HCT116 (cell line): Measurements from ENCODE around the gene NRTN. TPM values are rescaled to one million over a fixed set of nuclear protein-coding genes. Genes with fewer than 3 reads are reported as not detected.

Experiments used
- ATAC-seq: fragments of 200-7000 bp; cut with Tn5 transposase; 2 replicates; pipeline ENCODE4 v1.9.1; 2020; ENCODE audit warnings: mild to moderate bottlenecking, moderate library complexity
- BruUV-seq: library from RNA; stranded (reverse); fragments of 400-500 nt; replicated peaks from 2 replicates; lab custom pipeline; 2021; lab: Mats Ljungman, UMichigan
- CTCF ChIA-PET: fragments of 300-600 bp; sonication (Branson Sonifier 250); formaldehyde crosslinking; loops from one replicate; lab custom pipeline; 2021; ENCODE audit warnings: antibody characterized with exemption; lab: Charles Lee
- POLR2A ChIA-PET: fragments of 300-600, 350-600 bp; sonication (Branson Sonifier 250); formaldehyde crosslinking; loops from one replicate; lab custom pipeline; 2021; ENCODE audit warnings: antibody characterized with exemption; lab: Charles Lee
- RAD21 ChIA-PET, 2 experiments: fragments of 300-600 bp; sonication (Branson Sonifier 250); formaldehyde crosslinking; loops; one replicate each; lab custom pipeline; 2023; ENCODE audit warnings: low total read pairs in 2 of 2; ENCODE audit not compliant: uncharacterized antibody in 2 of 2, unreplicated experiment in 2 of 2, low non-redundant PET in 1 of 2; lab: Charles Lee
- DNase-seq: peaks from one replicate; pipeline ENCODE4 v3.0.0-alpha.2; 2010; ENCODE audit warnings: low read depth, low spot score
- H2AFZ ChIP-seq: fragments of 200-600 bp; shearing (Covaris generic), sonication (generic); 2 replicates; pipeline ENCODE4 v1.6.1; 2017; ENCODE audit warnings: low read depth, mixed run types, mixed read lengths, antibody characterized with exemption, low read length; ENCODE audit not compliant: poor library complexity, severe bottlenecking
- H3K27ac ChIP-seq: 2 replicates; pipeline ENCODE4 v1.5.1; 2012; ENCODE audit warnings: low read depth, low read length
- H3K27me3 ChIP-seq: fragments of 200-600 bp; sonication (generic); 2 replicates; pipeline ENCODE4 v1.6.1; 2016; ENCODE audit warnings: mixed run types, low read length, mixed read lengths; ENCODE audit not compliant: insufficient read depth
- H3K36me3 ChIP-seq, 2 experiments: fragments of 200-500 bp in 1 of 2; fragments of 200-600 bp in 1 of 2; sonication (Bioruptor generic) in 1 of 2; sonication (generic) in 1 of 2; 2 replicates each; pipeline versions ENCODE4 v1.5.1 to v1.6.1; 2014 to 2016; ENCODE audit warnings: low read length in 2 of 2, inconsistent platforms in 1 of 2, mixed read lengths in 1 of 2, mixed run types in 1 of 2; ENCODE audit not compliant: insufficient read depth in 2 of 2, control insufficient read depth in 1 of 2
- H3K4me1 ChIP-seq, 2 experiments: fragments of 200-600 bp in 1 of 2; sonication (generic) in 1 of 2; 2 replicates each; pipeline versions ENCODE4 v1.5.1 to v1.6.1; 2012 to 2017; ENCODE audit warnings: low read length in 2 of 2, inconsistent platforms in 1 of 2, mild to moderate bottlenecking in 1 of 2, mixed read lengths in 1 of 2, mixed run types in 1 of 2, moderate library complexity in 1 of 2; ENCODE audit not compliant: insufficient read depth in 2 of 2, control insufficient read depth in 1 of 2
- H3K4me2 ChIP-seq: fragments of 200-600 bp; sonication (generic); 2 replicates; pipeline ENCODE4 v1.6.1; 2017; ENCODE audit warnings: mixed run types, low read length, mixed read lengths
- H3K4me3 ChIP-seq, 2 experiments: fragments of 200-600 bp in 1 of 2; sonication (generic) in 1 of 2; replicated peaks in 1 of 2; 2 replicates each; pipeline ENCODE4 v1.5.1; 2011 to 2016; ENCODE audit warnings: low read length in 2 of 2, control low read depth in 1 of 2, low read depth in 1 of 2, mild to moderate bottlenecking in 1 of 2, mixed read lengths in 1 of 2, mixed run types in 1 of 2
- H3K79me2 ChIP-seq: fragments of 200-600 bp; sonication (generic); 2 replicates; pipeline ENCODE4 v1.6.1; 2017; ENCODE audit warnings: mild to moderate bottlenecking, mixed run types, low read length, moderate library complexity, mixed read lengths; ENCODE audit not compliant: insufficient read depth
- H3K9ac ChIP-seq: fragments of 200-600 bp; sonication (generic); 2 replicates; pipeline ENCODE4 v1.6.1; 2016; ENCODE audit warnings: low read length, mixed read lengths
- H3K9me2 ChIP-seq: fragments of 200-600 bp; sonication (generic), shearing (Covaris generic); 2 replicates; pipeline ENCODE4 v1.6.1; 2017; ENCODE audit warnings: mixed run types, mild to moderate bottlenecking, moderate library complexity; ENCODE audit not compliant: insufficient read depth
- H3K9me3 ChIP-seq, 2 experiments: fragments of 200-500 bp in 1 of 2; fragments of 200-600 bp in 1 of 2; sonication (Bioruptor generic) in 1 of 2; sonication (generic) in 1 of 2; 2 replicates each; pipeline ENCODE4 v1.6.1; 2014 to 2017; ENCODE audit warnings: low read length in 2 of 2, mixed read lengths in 2 of 2, inconsistent platforms in 1 of 2, low read depth in 1 of 2, mild to moderate bottlenecking in 1 of 2, mixed run types in 1 of 2, moderate library complexity in 1 of 2; ENCODE audit not compliant: control insufficient read depth in 1 of 2, insufficient read depth in 1 of 2
- H4K20me1 ChIP-seq: fragments of 200-600 bp; sonication (generic), shearing (Covaris generic); 2 replicates; pipeline ENCODE4 v1.6.1; 2017; ENCODE audit warnings: mixed run types, mild to moderate bottlenecking, moderate library complexity; ENCODE audit not compliant: insufficient read depth
- ATF3 ChIP-seq: IDR thresholded peaks from 2 replicates; pipeline ENCODE4 v1.6.1; 2012
- CTCF ChIP-seq, 3 experiments: fragments of 200-600 bp in 1 of 3; sonication (generic) in 1 of 3; IDR thresholded peaks in 2 of 3; conservative IDR thresholded peaks in 1 of 3; 2 replicates each; pipeline ENCODE4 v1.5.1; 2012 to 2017; ENCODE audit warnings: low read depth in 2 of 3, low read length in 2 of 3, antibody characterized with exemption in 1 of 3, borderline replicate concordance in 1 of 3, control low read depth in 1 of 3, mild to moderate bottlenecking in 1 of 3, mixed read lengths in 1 of 3, mixed run types in 1 of 3, moderate library complexity in 1 of 3; ENCODE audit not compliant: insufficient read depth in 1 of 3
- EGR1 ChIP-seq: IDR thresholded peaks from 2 replicates; pipeline ENCODE4 v1.6.1; 2012; ENCODE audit warnings: low read depth
- ELF1 ChIP-seq: IDR thresholded peaks from 2 replicates; pipeline ENCODE4 v1.6.1; 2012; ENCODE audit warnings: low read depth, borderline replicate concordance
- EZH2 ChIP-seq: fragments of 200-600 bp; sonication (generic); IDR thresholded peaks from 2 replicates; pipeline ENCODE4 v1.6.1; 2017; ENCODE audit warnings: antibody characterized with exemption, mixed run types
- EZH2phosphoT487 ChIP-seq: fragments of 200-600 bp; IDR thresholded peaks from 2 replicates; pipeline ENCODE4 v1.6.1; 2018; ENCODE audit warnings: antibody characterized with exemption, borderline replicate concordance
- JUND ChIP-seq: IDR thresholded peaks from 2 replicates; pipeline ENCODE4 v1.6.1; 2012
- MAX ChIP-seq: IDR thresholded peaks from 2 replicates; pipeline ENCODE4 v1.6.1; 2012
- POLR2A ChIP-seq: IDR thresholded peaks from 2 replicates; pipeline ENCODE4 v1.7.0; 2011; ENCODE audit warnings: borderline replicate concordance; ENCODE audit not compliant: insufficient read depth, insufficient read length; ENCODE audit errors: extremely low read depth
- SP1 ChIP-seq: IDR thresholded peaks from 2 replicates; pipeline ENCODE4 v1.6.1; 2012; ENCODE audit warnings: low read depth
- SRF ChIP-seq: IDR thresholded peaks from 2 replicates; pipeline ENCODE4 v1.6.1; 2012; ENCODE audit warnings: low read depth
- TCF7L2 ChIP-seq: IDR thresholded peaks from 2 replicates; pipeline ENCODE4 v1.7.0; 2011; ENCODE audit warnings: borderline replicate concordance, inconsistent platforms; ENCODE audit not compliant: insufficient read depth, insufficient read length; ENCODE audit errors: extremely low read depth
- ZBTB33 ChIP-seq: IDR thresholded peaks from 2 replicates; pipeline ENCODE4 v1.6.1; 2011; ENCODE audit warnings: mild to moderate bottlenecking, low read length, moderate library complexity; ENCODE audit not compliant: insufficient replicate concordance; ENCODE audit errors: extremely low read depth
- ZFX ChIP-seq: fragments of 450-650 bp; IDR thresholded peaks from 2 replicates; pipeline ENCODE4 v1.6.1; 2017
- ZNF274 ChIP-seq: fragments of 200-500 bp; sonication (Bioruptor generic); IDR thresholded peaks from 2 replicates; pipeline ENCODE4 v1.6.1; 2014; ENCODE audit warnings: mild to moderate bottlenecking, low read depth, low read length, inconsistent platforms
- intact Hi-C: fragments of 100-400 bp; cut with micrococcal nuclease; formaldehyde crosslinking; loops from 2 replicates; pipeline ENCODE4 v1.10.0; 2022
- total RNA-seq: library from RNA; stranded (reverse); gene quantifications from one replicate; pipeline ENCODE4 v1.2.1, GENCODE V29; 2021; ENCODE audit not compliant: unreplicated experiment

Gene NRTN
- total RNA-seq, 1 experiment from 2014 or later: 11.5 TPM

GRCh38 chr19:5767949-5768348 lies 36.9 kb upstream of the NRTN start (continued):
- TF ChIP-seq CTCF (IDR thresholded peaks at IDR 0.05 in 2 of 3, conservative IDR thresholded peaks at IDR 0.05 in 1 of 3; ENCODE audit: borderline replicate concordance in 1 of 3, insufficient read depth in 1 of 3, low read depth in 2 of 3, low read length in 2 of 3) (no peak), MAX (no peak), ZNF274 (no peak)

GRCh38 chr19:5772416-5772815 lies 32.5 kb upstream of the NRTN start:
- CTCF ChIA-PET: interaction anchor here (0.6 to 1.1 kb wide), 2 partner anchors 18 to 48 kb away, joined by 4 read pairs; partner anchors contain the start of gene DUS3L
- no peak for ATAC-seq
- POLR2A ChIA-PET: no interaction called here
- no peak overlapping the region for H3K27ac ChIP-seq
- no peaks in the 10 kb centered on the region for H3K79me2 ChIP-seq
- no peak overlapping the region for H3K4me2 ChIP-seq
- RAD21 ChIA-PET: no interaction called here
- no peak overlapping the region for H3K4me3 ChIP-seq
- BruUV-seq: no TSS peak
- H3K4me1 ChIP-seq: peaks cover 0 to 11% of the 10 kb centered on the region in 2 experiments; a peak in 3 of 4 replicates
- H3K27me3 ChIP-seq: no peaks in the 10 kb centered on the region
- H3K9ac ChIP-seq: no peak overlapping the region
- H3K9me3 ChIP-seq: no peaks in the 10 kb centered on the region
- DNase-seq: no peak
- no peaks in the 10 kb centered on the region for H4K20me1 ChIP-seq
- intact Hi-C loops: loop anchor here (2.0 kb wide), 1 partner anchor 18 kb away; the partner anchor contains the start of gene DUS3L
- no peaks in the 10 kb centered on the region for H3K9me2 ChIP-seq
- TF ChIP-seq EZH2 (no peak), JUND (no peak), CTCF (IDR thresholded peaks at IDR 0.05 in 2 of 3, conservative IDR thresholded peaks at IDR 0.05 in 1 of 3; ENCODE audit: borderline replicate concordance in 1 of 3, insufficient read depth in 1 of 3, low read depth in 2 of 3, low read length in 2 of 3) (no peak), SP1 (no peak), EZH2phosphoT487 (no peak), TCF7L2 (no peak), ATF3 (no peak), ELF1 (no peak), ZBTB33 (no peak), ZNF274 (no peak), SRF (no peak), POLR2A (no peak), EGR1 (no peak), ZFX (no peak)
- no peak overlapping the region for H2AFZ ChIP-seq
- H3K36me3 ChIP-seq: no peaks in the 10 kb centered on the region
